HG03159 (cell line): ENCODE measurements around the gene TBX3.

Experiments
- ATAC-seq: cut with Tn5 transposase; IDR thresholded peaks from one replicate; pipeline ENCODE4 v1.9.1; 2021; ENCODE audit warnings: mild to moderate bottlenecking, moderate library complexity; ENCODE audit not compliant: unreplicated experiment

The TBX3 gene

DNA sequence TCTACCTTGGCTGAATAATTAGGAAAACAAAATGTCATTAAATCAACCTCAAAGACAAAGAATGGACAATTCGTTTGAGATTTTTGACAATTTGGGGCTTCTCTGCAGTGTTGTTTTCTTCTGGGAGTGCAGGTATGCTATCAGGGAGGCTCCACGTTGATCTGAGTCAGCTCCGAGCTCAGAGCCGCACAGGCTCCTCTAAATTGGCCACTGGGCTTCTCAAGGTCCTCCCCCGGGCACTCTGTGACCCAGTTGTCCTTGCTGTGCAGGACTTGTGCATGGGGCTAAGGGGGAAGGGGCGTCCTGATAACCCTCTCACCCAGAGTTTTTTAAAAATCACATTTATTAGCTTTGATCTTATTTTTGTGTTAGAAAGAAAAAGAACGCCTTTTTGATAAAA is 52.7 kb downstream of the TBX3 start:
- no peak for ATAC-seq

DNA sequence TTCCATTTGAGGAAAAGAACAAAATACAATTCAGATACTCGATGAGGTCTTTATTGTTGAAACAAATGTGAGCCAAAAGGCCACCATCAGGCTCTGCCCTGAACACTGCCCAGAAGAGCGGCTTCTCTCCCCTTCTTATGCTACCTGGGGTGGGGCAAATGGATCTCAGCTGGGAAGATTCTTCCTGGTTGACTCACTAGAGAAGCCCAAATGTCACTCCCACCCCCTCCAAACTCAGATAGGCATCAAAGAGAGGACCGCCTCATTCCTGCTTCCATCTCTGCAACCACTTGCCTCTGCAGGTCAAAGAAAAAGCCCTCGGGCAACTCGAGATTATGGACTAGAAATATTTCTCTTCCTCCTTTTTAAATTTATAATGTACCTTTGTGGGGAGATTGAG is 55.8 kb downstream of the TBX3 start:
- no peak for ATAC-seq

DNA sequence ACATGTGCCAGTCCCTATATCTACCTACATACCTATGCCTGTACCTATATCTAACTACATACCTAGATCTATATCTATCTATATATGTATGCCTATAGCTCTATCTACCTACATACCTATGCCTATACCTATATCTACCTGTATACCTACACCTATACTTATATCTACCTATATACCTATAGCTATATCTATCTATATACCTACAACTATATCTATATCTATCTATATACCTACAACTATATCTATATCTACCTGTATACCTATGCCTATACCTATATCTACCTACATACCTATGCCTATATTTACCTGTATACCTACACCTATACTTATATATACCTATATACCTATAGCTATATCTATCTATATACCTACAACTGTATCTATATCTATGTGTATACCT is 56.6 kb downstream of the TBX3 start:
- no peak for ATAC-seq

DNA sequence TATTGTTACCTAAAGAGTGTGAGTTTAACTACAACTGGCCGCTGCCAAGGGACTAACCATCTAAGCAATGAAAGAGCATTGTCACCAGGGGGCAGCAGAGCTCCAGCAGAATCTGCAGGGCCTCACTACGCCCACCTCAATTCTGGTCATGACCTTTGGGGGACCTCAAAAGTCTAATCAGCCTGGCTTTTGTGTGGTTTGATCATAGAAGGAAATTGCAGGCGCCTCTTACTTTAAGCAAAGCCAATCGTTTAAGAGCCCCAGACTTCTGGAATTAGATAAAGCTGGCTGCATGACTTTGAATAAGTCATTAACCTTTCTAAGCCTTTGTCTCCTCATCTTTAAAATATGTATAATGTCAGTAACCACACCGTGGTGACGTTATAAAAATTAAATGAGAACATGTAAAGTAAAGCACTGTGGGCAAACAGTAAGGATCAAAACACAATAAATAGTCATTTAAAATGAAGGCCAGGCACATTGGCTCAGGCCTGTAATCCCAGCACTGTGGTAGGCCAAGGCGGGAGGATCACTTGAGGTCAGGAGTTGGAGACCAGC is 58.6 kb downstream of the TBX3 start:
- ATAC-seq, result peak; percentile 65

DNA sequence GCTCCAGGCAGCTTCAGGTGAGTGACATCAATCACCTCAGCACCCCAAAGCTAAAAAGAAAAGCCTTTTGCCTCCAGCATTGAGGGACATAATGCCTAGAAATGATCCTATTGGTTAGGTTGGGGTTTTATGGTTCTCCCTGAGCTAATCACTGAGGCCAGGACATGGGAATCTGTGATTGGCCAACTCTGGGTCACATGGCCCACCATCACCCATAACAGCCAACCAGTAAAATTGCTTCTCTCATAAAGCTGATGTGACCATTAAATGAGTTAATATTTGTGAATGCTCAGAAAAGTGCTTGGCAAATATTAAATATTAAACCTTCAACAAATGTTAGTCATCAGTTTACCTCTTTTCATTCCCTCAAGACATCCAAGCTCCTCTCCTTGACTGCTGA is 60.2 kb downstream of the TBX3 start:
- ATAC-seq, result no peak
